Measurements from ENCODE around the gene MRPS26. TPM values are rescaled to one million over a fixed set of nuclear protein-coding genes. Genes with fewer than 3 reads are reported as not detected.
A peak's percentile ranks its signal among the peaks of the same experiment; 100 is the strongest.

Gene MRPS26
- total and polyA plus RNA-seq, 2 experiments from 2014 or later, result 133 to 159 TPM

DNA sequence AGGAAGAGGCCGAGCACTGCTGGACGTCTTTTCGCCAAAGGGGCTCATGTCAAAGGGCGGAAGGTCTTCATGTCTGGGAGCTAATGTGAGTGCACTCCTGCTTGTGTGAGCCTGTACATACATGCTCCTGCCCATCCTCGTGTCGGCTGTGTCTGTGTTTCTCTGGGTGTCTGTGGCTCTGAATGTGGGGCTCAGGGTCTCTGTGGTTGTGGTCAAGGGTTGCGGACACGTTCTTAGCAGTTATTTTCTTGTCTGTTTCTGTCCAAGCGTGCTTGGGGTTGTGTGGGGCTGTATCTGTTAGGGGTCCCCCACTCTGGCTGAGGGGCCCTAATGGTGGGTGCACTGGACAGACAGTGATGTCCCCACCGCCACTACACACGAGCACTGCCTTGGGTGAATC is 35.8 kb downstream of the MRPS26 start:
- Histone ChIP-seq H3K27me3 (peaks cover 76% of the 10 kb centered on the region), H3K4me3 (no peak overlapping the region)

DNA sequence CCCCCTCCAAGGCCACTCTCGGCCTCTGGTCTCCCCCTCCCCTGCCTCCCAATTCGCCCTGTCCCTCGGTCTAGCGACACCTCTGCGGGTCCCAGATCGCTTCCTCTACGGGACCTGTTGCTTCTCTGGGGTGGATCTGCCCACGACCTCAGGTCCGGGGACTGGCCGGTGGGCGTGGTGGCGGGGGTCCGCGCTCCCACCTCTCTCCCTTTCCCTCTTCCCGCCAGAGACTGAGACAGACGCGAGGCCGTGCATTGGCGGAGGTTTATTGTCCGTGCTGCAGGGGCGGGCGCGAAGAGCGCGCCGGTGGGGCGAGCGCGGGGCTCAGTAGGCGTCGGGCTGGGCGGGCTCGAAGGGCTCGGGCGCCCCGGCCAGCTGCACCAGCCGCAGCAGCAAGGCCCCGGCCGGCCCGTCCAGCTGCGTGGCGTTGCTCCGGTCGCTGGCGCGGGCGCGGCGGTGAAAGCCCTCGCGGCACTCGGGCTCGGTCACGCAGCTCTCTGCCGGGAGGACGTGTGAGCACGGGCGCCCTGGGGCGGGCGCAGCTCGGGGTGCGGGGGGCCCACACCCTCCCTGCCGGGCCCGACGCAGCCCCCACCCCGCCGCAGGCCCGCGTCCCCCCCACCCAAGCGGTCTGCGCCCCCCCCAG is 36.6 kb downstream of the MRPS26 start:
- H3K27me3 ChIP-seq, result peaks cover 75% of the 10 kb centered on the region
- no peaks in the 10 kb centered on the region for H3K9me3 ChIP-seq (ENCODE audit: low read depth)
- no peak overlapping the region for H3K27ac ChIP-seq
- TF ChIP-seq, protein P1, sequence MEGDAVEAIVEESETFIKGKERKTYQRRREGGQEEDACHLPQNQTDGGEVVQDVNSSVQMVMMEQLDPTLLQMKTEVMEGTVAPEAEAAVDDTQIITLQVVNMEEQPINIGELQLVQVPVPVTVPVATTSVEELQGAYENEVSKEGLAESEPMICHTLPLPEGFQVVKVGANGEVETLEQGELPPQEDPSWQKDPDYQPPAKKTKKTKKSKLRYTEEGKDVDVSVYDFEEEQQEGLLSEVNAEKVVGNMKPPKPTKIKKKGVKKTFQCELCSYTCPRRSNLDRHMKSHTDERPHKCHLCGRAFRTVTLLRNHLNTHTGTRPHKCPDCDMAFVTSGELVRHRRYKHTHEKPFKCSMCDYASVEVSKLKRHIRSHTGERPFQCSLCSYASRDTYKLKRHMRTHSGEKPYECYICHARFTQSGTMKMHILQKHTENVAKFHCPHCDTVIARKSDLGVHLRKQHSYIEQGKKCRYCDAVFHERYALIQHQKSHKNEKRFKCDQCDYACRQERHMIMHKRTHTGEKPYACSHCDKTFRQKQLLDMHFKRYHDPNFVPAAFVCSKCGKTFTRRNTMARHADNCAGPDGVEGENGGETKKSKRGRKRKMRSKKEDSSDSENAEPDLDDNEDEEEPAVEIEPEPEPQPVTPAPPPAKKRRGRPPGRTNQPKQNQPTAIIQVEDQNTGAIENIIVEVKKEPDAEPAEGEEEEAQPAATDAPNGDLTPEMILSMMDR (IDR thresholded peaks at IDR 0.05; ENCODE audit: low read depth, low read length), result no peak
- no peaks in the 10 kb centered on the region for H3K36me3 ChIP-seq
- H3K4me1 ChIP-seq (ENCODE audit: low read depth), result no peaks in the 10 kb centered on the region
- H3K4me3 ChIP-seq, result peak overlapping the region; percentile 17
- peak; percentile 21 to 53 for DNase-seq (ENCODE audit: low read depth in 1 of 2, low spot score in 1 of 2)

More for the DNA sequence above, 35.8 kb downstream of the MRPS26 start:
- TF ChIP-seq, protein P1 (IDR thresholded peaks at IDR 0.05; ENCODE audit: low read depth, low read length), result no peak
- Histone ChIP-seq H3K9me3 (ENCODE audit: low read depth) (no peaks in the 10 kb centered on the region), H3K36me3 (no peaks in the 10 kb centered on the region), H3K4me1 (ENCODE audit: low read depth) (no peaks in the 10 kb centered on the region), H3K27ac (no peak overlapping the region)
- DNase-seq (ENCODE audit: low read depth in 1 of 2, low spot score in 1 of 2), result no peak

DNA sequence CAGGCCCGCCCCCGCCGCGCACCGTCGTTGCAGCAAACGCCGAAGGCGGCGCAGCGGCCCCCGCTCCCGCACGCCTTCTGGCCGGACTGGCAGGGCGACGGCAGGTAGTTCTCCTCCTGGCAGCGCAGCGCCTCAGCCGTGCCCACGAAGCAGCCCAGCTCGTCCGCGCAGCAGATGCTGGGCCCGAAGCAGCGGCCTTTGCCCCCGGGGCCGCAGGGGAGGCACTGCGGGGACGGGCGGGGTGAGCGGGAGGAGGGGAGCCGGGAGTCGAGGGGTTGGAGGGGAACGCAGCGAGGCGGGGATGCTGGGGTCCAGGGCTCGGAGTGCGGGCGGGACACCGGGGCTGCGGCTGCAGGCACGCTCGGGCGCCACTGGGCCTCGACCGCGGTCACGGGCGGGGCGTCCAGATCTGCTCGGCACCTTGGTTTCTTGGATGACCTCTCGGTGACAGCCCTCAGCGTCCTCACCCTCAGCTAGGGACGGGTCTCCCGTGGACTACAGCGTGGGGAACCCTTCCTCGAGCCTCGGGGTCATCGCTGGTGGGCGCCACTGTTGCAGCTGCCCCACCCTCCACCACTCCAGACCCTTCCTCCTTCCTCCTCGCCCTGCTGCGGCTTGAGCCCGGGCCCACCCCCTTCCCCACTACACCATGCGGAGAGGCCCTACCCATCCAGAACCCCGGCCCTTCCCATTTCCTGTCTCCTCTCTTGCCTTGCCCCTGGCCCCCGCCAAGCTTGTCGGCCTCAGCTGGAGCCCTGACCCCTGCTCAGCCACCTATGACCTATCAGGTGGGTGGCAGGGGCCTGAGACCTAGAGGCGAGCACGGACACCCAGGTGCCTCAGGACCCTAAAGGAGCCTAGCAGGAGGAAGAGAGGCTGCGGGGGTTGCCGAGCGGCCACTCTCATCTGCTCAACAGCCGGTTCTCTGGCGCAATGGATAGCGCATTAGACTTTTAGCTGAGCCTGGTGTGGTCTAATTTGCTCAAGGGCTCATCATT is 37.4 kb downstream of the MRPS26 start:
- TF ChIP-seq, protein P1 (IDR thresholded peaks at IDR 0.05; ENCODE audit: low read depth, low read length), result no peak
- Histone ChIP-seq H3K27ac (no peak overlapping the region), H3K9me3 (ENCODE audit: low read depth) (no peaks in the 10 kb centered on the region), H3K4me3 (peak overlapping the region; percentile 17), H3K4me1 (ENCODE audit: low read depth) (no peaks in the 10 kb centered on the region), H3K27me3 (peaks cover 67% of the 10 kb centered on the region), H3K36me3 (no peaks in the 10 kb centered on the region)
- no peak for DNase-seq (ENCODE audit: low read depth in 1 of 2, low spot score in 1 of 2)

DNA sequence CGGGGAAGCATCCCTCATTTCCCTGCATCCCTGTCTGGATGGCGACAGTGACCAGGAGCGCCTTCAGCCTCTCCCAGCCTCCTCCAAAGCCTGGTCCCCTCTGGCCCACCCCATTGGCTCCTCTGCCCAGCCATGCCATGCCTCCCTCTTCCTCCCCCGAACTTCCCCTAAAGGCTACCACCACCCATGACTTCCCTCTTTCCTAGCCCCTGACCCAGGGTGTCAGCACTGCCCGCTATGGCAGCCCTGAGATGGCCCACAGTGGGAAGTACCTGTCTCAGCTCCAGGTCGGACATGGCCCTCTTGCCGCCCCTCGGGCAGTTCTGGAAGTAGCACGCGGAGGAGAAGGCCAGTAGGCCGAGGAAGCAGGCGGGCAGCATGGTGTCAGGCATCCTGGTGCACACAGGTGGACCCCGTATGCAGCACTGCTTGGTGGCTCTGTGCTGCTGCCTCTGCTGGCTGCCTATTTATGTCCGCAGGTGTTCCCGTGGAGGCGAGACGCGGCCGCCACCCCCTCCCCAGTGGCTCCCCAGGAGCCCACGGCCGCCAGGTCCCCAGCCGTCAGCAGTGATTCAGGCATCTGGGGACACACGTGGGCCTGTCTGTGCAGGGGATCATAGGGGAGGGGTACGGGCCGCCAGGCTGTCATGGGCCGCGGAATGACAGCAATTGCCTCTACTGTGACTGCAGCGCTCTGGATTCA is 38.6 kb downstream of the MRPS26 start, which contains the start of gene AVP:
Gene AVP (minus strand): TSS at position 442 of the 703 bp plus-strand sequence. CDS start 50 bp downstream, at position 392.
- no peak for DNase-seq (ENCODE audit: low read depth in 1 of 2, low spot score in 1 of 2)
- Histone ChIP-seq H3K27me3 (peaks cover 57% of the 10 kb centered on the region), H3K27ac (no peak within 1 kb of the TSS), H3K9me3 (ENCODE audit: low read depth) (no peaks in the 10 kb centered on the region), H3K4me1 (ENCODE audit: low read depth) (no peaks in the 10 kb centered on the region), H3K4me3 (no peak within 1 kb of the TSS), H3K36me3 (no peaks in the 10 kb centered on the region)
- TF ChIP-seq, protein P1 (IDR thresholded peaks at IDR 0.05; ENCODE audit: low read depth, low read length), result no peak

DNA sequence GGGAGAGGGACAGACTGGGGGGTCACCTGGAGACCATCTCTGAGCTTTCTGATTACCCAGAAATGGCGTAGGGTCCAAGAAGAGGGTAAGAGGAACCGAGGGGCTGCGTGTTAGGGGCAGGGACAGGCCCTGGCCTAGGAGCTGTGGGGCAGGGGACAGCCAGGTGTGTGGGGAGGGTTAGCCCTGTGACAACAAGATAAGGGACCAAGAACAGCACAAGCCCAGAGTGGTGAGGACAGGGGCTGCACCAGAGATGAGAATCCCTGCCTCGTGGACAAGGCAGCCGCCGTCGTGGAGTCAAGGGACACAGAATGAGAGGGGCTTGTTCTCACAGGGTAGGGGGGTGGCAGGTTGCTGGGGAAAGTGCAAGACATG is 39.1 kb downstream of the MRPS26 start:
- TF ChIP-seq, protein P1 (IDR thresholded peaks at IDR 0.05; ENCODE audit: low read depth, low read length), result no peak
- Histone ChIP-seq H3K27me3 (peaks cover 52% of the 10 kb centered on the region), H3K36me3 (no peaks in the 10 kb centered on the region), H3K4me1 (ENCODE audit: low read depth) (no peaks in the 10 kb centered on the region), H3K9me3 (ENCODE audit: low read depth) (no peaks in the 10 kb centered on the region), H3K27ac (no peak overlapping the region), H3K4me3 (no peak overlapping the region)
- DNase-seq (ENCODE audit: low read depth in 1 of 2, low spot score in 1 of 2), result no peak

All from cardiac muscle cell (in vitro differentiated cells and primary cell).